ENCODE data around the gene UBE2QL1.

UBE2QL1 gene

GRCh38 chr5:6417657-6418056, 31.0 kb upstream of the UBE2QL1 start:
- H3K36me3 Mint-ChIP-seq (ENCODE audit: low read depth): no peaks in the 10 kb centered on the region
- no peaks in the 10 kb centered on the region for H3K4me1 Mint-ChIP-seq (ENCODE audit: low read depth)
- no peak overlapping the region for H3K27ac Mint-ChIP-seq
- no peaks in the 10 kb centered on the region for H3K9me3 Mint-ChIP-seq
- H3K27me3 Mint-ChIP-seq: no peaks in the 10 kb centered on the region
- intact Hi-C loops (cut with micrococcal nuclease): no loop called here
- H3K4me3 Mint-ChIP-seq: no peak overlapping the region

- Mint-ChIP-seq H3K4me1 (ENCODE audit: low read depth) (no peaks in the 10 kb centered on the region), H3K36me3 (ENCODE audit: low read depth) (no peaks in the 10 kb centered on the region), H3K9me3 (no peaks in the 10 kb centered on the region), H3K27ac (no peak overlapping the region), H3K27me3 (no peaks in the 10 kb centered on the region), H3K4me3 (no peak overlapping the region)
- intact Hi-C loops (cut with micrococcal nuclease): no loop called here
Measured at GRCh38 chr5:6418679-6419276, 29.9 kb upstream of the UBE2QL1 start.

GRCh38 chr5:6419340-6419852, 29.3 kb upstream of the UBE2QL1 start:
- H3K27me3 Mint-ChIP-seq: no peaks in the 10 kb centered on the region
- no peaks in the 10 kb centered on the region for H3K9me3 Mint-ChIP-seq
- H3K36me3 Mint-ChIP-seq (ENCODE audit: low read depth): no peaks in the 10 kb centered on the region
- no peak overlapping the region for H3K27ac Mint-ChIP-seq
- intact Hi-C loops (cut with micrococcal nuclease): no loop called here
- H3K4me1 Mint-ChIP-seq (ENCODE audit: low read depth): no peaks in the 10 kb centered on the region
- H3K4me3 Mint-ChIP-seq: no peak overlapping the region

- no peaks in the 10 kb centered on the region for H3K36me3 Mint-ChIP-seq (ENCODE audit: low read depth)
- intact Hi-C loops (cut with micrococcal nuclease): no loop called here
- no peak overlapping the region for H3K27ac Mint-ChIP-seq
- H3K27me3 Mint-ChIP-seq: peaks cover 3% of the 10 kb centered on the region
- H3K9me3 Mint-ChIP-seq: no peaks in the 10 kb centered on the region
- no peak overlapping the region for H3K4me3 Mint-ChIP-seq
- no peaks in the 10 kb centered on the region for H3K4me1 Mint-ChIP-seq (ENCODE audit: low read depth)
Measured at GRCh38 chr5:6423327-6424109, 25.1 kb upstream of the UBE2QL1 start.

DNA sequence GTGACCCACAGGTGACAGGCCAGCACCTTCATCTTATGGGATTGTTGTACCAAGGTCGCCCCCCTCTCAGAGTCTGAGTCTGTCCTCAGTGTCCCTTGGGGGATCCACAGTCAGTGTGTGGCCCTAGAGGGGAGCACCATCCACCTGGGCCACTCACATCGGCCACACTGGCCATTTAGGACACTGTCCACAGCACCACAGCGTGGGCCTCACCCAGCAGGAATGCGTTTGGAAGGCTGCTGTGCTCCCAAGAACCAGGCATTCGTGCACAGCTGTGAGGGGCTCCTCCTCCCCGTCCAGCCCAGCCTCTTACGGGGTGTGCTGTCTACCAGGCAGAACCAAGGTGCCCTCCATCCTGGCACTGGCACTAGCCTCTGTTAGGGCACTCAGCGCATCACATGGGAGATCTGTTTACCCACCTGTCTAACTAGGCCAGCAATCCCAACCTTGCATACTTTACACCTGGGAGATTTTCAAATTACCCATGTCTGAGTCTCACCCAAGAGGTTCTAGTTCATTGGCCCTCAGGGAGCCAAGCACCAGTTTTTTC, 24.5 kb upstream of the UBE2QL1 start:
- no peaks in the 10 kb centered on the region for H3K9me3 Mint-ChIP-seq
- H3K4me3 Mint-ChIP-seq: no peak overlapping the region
- no peaks in the 10 kb centered on the region for H3K36me3 Mint-ChIP-seq (ENCODE audit: low read depth)
- H3K27ac Mint-ChIP-seq: no peak overlapping the region
- no peaks in the 10 kb centered on the region for H3K4me1 Mint-ChIP-seq (ENCODE audit: low read depth)
- intact Hi-C loops (cut with micrococcal nuclease): no loop called here
- peaks cover 3% of the 10 kb centered on the region for H3K27me3 Mint-ChIP-seq

DNA sequence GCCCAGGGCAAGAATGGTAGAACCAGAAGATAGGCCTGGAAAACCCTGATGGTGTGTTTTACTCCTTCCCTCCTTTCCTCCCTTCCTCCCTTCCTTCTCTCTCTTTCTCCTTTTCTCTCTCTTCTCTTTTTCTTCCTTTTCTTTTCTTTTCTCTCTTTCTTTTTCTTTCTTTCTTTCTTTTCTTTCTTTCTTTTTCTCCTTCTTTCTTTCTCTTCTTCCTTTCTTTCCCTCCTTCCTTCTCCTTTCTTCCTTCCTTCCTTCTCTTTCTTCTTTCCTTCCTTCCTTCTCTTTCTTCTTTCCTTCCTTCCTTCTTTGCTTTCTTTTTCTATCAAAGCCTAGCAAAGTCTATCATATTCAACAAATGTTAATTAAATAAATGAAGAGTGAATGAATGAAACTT, 24.0 kb upstream of the UBE2QL1 start:
- Mint-ChIP-seq H3K4me1 (ENCODE audit: low read depth) (no peaks in the 10 kb centered on the region), H3K4me3 (no peak overlapping the region), H3K36me3 (ENCODE audit: low read depth) (no peaks in the 10 kb centered on the region), H3K27ac (no peak overlapping the region), H3K27me3 (peaks cover 3% of the 10 kb centered on the region), H3K9me3 (no peaks in the 10 kb centered on the region)
- intact Hi-C loops (cut with micrococcal nuclease): no loop called here

GRCh38 chr5:6427694-6428093, 21.0 kb upstream of the UBE2QL1 start:
- Mint-ChIP-seq H3K27ac (no peak overlapping the region), H3K9me3 (no peaks in the 10 kb centered on the region), H3K4me1 (ENCODE audit: low read depth) (no peaks in the 10 kb centered on the region), H3K27me3 (peaks cover 4% of the 10 kb centered on the region), H3K36me3 (ENCODE audit: low read depth) (no peaks in the 10 kb centered on the region), H3K4me3 (no peak overlapping the region)
- intact Hi-C loops (cut with micrococcal nuclease): no loop called here

GRCh38 chr5:6430418-6431028, 18.1 kb upstream of the UBE2QL1 start:
- H3K27me3 Mint-ChIP-seq: peaks cover 7% of the 10 kb centered on the region
- intact Hi-C loops (cut with micrococcal nuclease): no loop called here
- no peaks in the 10 kb centered on the region for H3K9me3 Mint-ChIP-seq

DNA sequence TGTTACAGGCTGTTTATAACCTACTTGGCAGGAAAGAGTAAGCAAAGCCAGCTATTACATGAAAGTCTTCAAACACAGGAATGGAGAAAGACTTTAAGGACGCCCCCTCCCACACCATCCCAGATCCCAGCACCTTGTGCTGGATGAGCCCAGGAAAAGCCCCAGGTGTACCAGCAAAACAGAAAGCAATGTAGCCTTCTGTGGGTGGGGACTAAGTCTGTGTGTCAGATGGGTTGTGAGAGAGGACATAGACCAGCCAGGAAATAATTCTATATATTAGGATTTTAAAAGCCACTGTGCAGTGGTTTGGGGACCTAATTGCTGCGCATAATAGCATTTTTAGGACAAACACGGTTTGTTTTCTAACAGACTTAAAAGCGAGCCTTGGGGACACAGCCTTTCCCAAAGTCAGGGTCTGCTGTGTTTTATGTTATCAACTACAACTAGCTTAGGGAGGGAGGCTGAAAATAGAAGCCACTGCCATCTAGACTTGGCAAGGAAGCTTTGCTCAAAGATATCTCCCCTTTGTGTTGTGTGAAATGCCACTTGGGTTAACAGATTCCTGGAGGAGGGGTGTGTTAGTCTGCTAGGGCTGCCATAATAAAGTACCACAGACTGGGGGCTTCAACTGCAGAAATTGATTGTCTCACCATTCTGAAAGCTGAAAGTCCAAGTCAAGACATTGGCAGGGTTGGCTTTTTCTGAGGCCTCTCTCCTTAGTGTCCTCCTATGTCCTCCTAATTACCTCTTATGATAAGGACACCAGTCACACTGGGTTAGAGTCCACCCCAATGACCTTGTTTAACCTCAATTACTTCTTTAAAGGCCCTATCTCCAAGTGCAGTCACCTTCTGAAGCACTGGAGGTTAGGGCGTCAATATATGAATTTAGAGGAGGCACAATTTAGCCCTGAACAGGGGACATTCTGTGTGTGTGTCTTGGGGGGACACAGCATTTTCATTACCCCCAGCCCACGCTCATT, 17.2 kb upstream of the UBE2QL1 start:
- H3K9me3 Mint-ChIP-seq: no peaks in the 10 kb centered on the region
- H3K4me3 Mint-ChIP-seq: no peak overlapping the region
- peaks cover 7% of the 10 kb centered on the region for H3K27me3 Mint-ChIP-seq
- H3K4me1 Mint-ChIP-seq (ENCODE audit: low read depth): no peaks in the 10 kb centered on the region
- no peaks in the 10 kb centered on the region for H3K36me3 Mint-ChIP-seq (ENCODE audit: low read depth)
- intact Hi-C loops (cut with micrococcal nuclease): no loop called here
- no peak overlapping the region for H3K27ac Mint-ChIP-seq

More at GRCh38 chr5:6430418-6431028, 18.1 kb upstream of the UBE2QL1 start:
- no peak overlapping the region for H3K4me3 Mint-ChIP-seq
- no peak overlapping the region for H3K27ac Mint-ChIP-seq
- no peaks in the 10 kb centered on the region for H3K36me3 Mint-ChIP-seq (ENCODE audit: low read depth)
- H3K4me1 Mint-ChIP-seq (ENCODE audit: low read depth): no peaks in the 10 kb centered on the region

GRCh38 chr5:6432206-6432605, 16.5 kb upstream of the UBE2QL1 start:
- no peak overlapping the region for H3K4me3 Mint-ChIP-seq
- intact Hi-C loops (cut with micrococcal nuclease): no loop called here
- H3K4me1 Mint-ChIP-seq (ENCODE audit: low read depth): no peaks in the 10 kb centered on the region
- no peaks in the 10 kb centered on the region for H3K36me3 Mint-ChIP-seq (ENCODE audit: low read depth)
- H3K9me3 Mint-ChIP-seq: no peaks in the 10 kb centered on the region
- peaks cover 7% of the 10 kb centered on the region for H3K27me3 Mint-ChIP-seq
- H3K27ac Mint-ChIP-seq: no peak overlapping the region

DNA sequence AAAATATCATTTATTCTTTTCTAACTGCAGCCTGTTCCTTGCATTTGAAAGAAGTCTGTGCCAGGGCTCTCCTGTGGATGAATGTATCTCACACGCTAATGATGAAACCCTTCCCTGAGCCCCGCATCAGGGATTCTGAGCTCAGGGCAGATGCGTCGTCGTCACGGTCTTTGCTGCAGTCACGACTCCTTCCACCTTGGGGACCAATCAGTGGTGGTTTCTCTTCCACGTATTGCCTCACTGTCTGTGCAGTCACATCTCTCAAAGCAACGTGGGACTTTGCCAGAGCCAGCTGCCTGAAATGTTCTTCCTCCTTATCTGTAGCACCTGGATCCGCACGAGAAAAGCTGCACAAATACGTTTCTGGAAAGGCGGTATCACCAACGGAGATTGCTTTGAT, 13.9 kb upstream of the UBE2QL1 start:
- no peaks in the 10 kb centered on the region for H3K9me3 Mint-ChIP-seq
- H3K27me3 Mint-ChIP-seq: peaks cover 5% of the 10 kb centered on the region
- no peak overlapping the region for H3K4me3 Mint-ChIP-seq
- intact Hi-C loops (cut with micrococcal nuclease): no loop called here
- no peak overlapping the region for H3K27ac Mint-ChIP-seq
- no peaks in the 10 kb centered on the region for H3K4me1 Mint-ChIP-seq (ENCODE audit: low read depth)
- H3K36me3 Mint-ChIP-seq (ENCODE audit: low read depth): no peaks in the 10 kb centered on the region

GRCh38 chr5:6435356-6435755, 13.3 kb upstream of the UBE2QL1 start:
- Mint-ChIP-seq H3K36me3 (ENCODE audit: low read depth) (no peaks in the 10 kb centered on the region), H3K27me3 (peaks cover 5% of the 10 kb centered on the region), H3K4me3 (no peak overlapping the region), H3K4me1 (ENCODE audit: low read depth) (no peaks in the 10 kb centered on the region), H3K27ac (no peak overlapping the region), H3K9me3 (no peaks in the 10 kb centered on the region)
- intact Hi-C loops (cut with micrococcal nuclease): no loop called here

DNA sequence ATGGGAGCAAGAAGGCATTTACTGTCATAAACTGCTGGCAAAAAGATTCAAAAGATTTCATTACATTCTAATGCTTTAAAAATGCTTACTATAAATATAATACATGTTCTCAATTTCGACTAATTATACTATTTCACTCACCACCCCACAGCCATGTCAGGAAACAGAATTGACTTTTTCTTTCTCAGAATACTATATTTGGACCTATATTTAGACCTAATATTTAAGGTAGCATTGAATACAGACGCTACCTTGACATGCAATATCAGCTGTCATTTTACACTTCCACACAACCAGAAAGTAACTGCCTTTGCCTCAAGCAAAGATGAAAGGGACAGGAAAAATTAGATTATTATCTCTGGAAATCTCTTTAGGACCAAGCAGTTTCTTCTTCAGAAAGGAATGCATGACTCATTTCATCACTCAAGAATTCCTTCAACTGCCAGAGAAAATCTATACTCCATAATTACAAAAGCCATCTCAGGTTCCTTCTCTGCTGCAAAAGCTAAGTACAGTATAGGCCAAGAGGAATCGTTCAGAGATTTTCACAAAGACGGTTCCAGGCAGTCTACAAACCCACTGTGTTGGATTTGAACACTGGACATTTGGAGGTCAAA, 11.8 kb upstream of the UBE2QL1 start:
- Mint-ChIP-seq H3K27me3 (peaks cover 5% of the 10 kb centered on the region), H3K36me3 (ENCODE audit: low read depth) (no peaks in the 10 kb centered on the region), H3K9me3 (no peaks in the 10 kb centered on the region), H3K4me1 (ENCODE audit: low read depth) (no peaks in the 10 kb centered on the region), H3K4me3 (no peak overlapping the region), H3K27ac (no peak overlapping the region)
- intact Hi-C loops (cut with micrococcal nuclease): no loop called here

Data from dendritic cell treated with granulocyte-macrophage colony-stimulating factor and Interleukin-4, amounts not matched to agents 40 ng/mL and 50 ng/mL, for 4 days (primary cell).